NCI-H1930 (cell line): ENCODE data around the gene TRIOBP.
A peak's percentile ranks its signal among the peaks of the same experiment; 100 is the strongest.
"Not testable (repeated sequence)": the region's sequence is repeated elsewhere in the genome, so short reads cannot be mapped to it uniquely, and the experiment has no call there.

Experiments used
- DNase-seq, 2 experiments: peaks; one replicate each; lab custom pipeline; 2025; lab: John Stamatoyannopoulos, UW

TRIOBP gene

DNA sequence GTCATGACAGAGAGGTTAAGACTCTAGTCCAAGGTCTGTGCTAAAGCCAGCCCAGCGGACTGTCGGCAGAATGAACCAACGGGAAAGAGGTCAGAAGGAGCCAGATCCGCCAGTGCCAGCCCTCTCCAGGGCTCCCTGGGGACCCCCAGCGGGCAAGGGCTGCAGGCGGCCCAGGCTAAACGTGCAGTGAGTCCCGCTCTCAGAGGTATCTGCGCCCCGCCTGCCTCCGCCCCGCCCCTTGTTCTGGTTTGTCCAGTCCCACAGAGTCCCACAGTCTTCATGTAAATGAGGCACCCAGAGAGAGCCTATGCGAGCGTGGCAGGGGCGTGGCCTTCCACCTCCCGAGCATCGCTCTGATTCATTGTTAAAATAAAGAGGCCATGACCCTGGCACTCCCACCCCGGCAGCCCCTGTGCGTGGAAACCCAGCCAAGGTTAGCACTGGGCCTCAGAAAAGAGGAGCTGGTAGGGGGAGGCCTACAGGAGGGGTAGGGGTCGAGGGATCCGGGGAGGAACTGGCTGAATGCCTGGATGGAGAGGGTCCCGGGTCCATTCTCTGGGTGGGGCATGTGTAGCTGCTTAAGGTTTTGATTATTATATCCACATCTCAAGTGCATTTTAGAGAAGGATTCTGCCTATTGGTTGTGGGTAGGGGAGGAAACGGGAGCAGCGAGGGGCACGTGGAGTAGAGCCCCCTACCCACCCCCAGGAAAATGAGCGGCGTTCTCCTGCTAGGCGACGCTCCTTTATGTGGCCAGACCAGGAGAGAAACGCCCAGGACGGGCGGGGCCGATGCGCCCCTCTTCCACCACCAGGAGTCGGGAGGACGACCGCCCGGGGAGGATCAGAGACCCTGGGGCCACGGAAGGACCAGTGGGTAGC lies at the start of gene TRIOBP:
TSS of gene TRIOBP (plus strand) at position 392 of the 881 bp plus-strand sequence. CDS start 4,318 bp downstream, outside the sequence.
- DNase-seq: peak; percentile 88 to 94

DNA sequence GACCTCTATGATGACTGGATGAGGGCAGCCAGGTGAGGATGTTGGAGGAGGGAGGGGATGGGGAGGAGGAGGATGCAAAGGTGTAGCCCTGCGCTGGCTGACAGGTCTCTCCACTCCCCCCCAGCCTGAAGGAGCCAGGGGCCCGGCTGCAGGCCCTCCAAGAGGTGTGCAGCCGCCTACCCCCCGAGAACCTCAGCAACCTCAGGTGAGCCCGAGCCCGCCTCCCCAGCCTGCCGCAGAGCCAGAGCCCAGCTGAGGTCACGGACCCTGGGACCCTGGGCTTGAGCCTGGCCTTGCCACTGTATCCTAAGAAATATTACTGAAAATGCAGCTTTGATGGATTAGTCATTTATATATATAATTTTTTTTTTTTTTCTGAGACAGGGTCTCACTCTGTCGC lies 49.5 kb upstream of the TRIOBP start:
- DNase-seq: no peak

DNA sequence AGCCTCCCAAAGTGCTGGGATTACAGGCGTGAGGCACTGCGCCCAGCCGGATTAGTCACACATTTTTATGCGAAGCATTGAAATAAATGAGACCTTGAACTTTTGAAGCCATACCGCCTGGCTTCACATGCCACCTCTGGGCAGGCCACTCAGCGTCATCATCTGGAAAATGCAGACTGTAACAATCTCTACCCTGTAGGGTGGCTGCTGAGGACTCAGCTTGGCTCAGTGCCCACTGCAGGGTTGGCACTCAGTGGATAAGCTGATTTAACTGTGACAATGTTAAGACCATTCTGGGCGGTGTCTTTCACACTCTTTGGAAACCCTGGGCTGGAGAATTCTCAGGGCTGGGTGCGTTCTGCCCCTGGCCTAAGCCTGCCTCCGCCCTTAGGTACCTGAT lies 48.9 kb upstream of the TRIOBP start:
- DNase-seq: no peak

DNA sequence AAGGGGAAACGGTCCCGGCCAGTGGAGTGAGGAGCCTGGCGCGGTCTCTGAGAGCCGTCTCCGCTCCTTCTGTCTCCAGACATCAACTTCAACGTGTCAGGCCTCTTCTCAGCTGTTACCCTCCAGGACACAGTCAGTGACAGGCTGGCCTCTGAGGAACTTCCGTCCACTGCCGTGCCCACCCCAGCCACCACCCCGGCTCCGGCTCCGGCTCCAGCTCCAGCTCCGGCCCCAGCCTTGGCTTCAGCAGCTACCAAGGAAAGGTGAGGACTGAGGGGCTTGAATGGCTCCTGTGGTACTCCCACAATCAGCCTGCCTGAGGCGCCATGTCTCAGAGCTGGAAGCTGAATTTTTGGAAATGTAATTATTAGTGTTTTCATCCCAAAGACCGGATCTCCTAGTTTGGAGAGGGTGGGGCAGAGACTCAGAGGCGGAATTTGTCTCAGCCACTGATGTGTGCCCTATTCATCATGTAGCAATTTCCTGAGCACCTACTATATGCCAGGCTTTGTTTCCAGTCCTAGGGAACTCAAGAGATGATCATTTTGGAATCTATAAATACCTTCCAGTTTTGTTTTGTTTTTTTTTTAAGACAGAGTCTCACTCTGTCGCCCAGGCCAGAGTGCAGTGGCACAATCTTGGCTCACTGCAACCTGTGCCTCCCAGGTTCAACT lies 46.2 kb upstream of the TRIOBP start:
- DNase-seq: no peak

GRCh38 chr22:37654563-37655251 lies 42.1 kb upstream of the TRIOBP start:
- no peak for DNase-seq

DNA sequence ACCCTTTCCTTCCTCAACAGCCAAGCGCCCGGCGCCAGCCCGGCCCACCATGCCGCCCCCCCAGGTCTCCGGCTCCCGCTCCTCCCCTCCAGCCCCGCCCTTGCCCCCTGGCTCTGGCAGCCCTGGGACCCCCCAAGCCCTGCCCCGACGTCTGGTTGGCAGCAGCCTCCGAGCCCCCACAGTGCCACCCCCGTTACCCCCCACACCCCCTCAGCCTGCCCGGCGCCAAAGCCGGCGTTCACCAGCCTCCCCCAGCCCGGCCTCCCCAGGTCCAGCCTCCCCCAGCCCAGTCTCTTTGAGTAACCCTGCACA lies 41.6 kb upstream of the TRIOBP start:
- no peak for DNase-seq

DNA sequence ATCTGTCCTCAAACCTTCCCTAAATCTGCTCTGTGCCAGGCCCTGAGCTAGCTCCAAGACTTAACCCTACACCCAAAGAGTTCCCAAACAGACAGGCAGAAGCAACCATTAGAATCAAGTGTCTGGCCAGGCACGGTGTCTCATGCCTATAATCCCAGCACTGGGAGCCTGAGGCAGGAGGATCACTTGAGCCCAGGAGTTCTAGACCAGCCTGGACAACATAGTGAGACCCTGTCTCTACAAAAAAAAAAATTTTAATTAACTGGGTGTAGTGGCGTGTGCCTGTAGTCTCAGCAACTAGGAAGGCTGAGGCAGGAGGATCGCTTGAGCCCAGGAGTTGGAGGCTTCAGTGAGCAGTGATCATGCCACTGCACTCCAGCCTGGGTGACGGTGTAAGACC lies 40.3 kb upstream of the TRIOBP start:
- DNase-seq: not testable (repeated sequence)

- DNase-seq: no peak
These were observed 39.2 kb upstream of the TRIOBP start for GRCh38 chr22:37657590-37658132.

GRCh38 chr22:37658133-37659065 lies 38.4 kb upstream of the TRIOBP start, which contains the start of gene PDXP:
PDXP (plus strand) TSS chr22:37658723; CDS start chr22:37658783, 60 bp downstream.
- peak; percentile 98 to 99 for DNase-seq

GRCh38 chr22:37659066-37659896 lies 37.6 kb upstream of the TRIOBP start:
- DNase-seq: no peak

- DNase-seq: no peak
These were observed 36.7 kb upstream of the TRIOBP start for GRCh38 chr22:37659897-37660708.

GRCh38 chr22:37660709-37661045 lies 36.2 kb upstream of the TRIOBP start:
- DNase-seq: no peak

- peak in 1 of 2 experiments; percentile 20 for DNase-seq
These were observed 35.5 kb upstream of the TRIOBP start for GRCh38 chr22:37661160-37661924.

- DNase-seq: no peak
These were observed 34.8 kb upstream of the TRIOBP start for GRCh38 chr22:37662039-37662438.

GRCh38 chr22:37663521-37664140 lies 33.2 kb upstream of the TRIOBP start:
- no peak for DNase-seq

GRCh38 chr22:37664249-37665101 lies 32.4 kb upstream of the TRIOBP start:
- DNase-seq: no peak

DNA sequence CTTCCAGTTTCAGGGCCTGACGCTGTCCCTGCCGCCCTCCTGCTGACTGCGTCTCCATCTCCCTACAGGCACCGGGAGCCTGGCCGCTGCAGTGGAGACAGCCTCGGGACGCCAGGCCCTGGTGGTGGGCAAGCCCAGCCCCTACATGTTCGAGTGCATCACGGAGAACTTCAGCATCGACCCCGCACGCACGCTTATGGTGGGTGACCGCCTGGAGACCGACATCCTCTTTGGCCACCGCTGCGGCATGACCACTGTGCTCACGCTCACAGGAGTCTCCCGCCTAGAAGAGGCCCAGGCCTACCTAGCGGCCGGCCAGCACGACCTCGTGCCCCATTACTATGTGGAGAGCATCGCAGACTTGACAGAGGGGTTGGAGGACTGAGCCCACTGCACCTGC lies 31.4 kb upstream of the TRIOBP start:
- no peak for DNase-seq
